Muscle of back (tissue), 11 donors: ENCODE data around the gene COMTD1. TPM values are rescaled to one million over a fixed set of nuclear protein-coding genes. Genes with fewer than 3 reads are reported as not detected.
"Not testable (repeated sequence)": the region's sequence is repeated elsewhere in the genome, so short reads cannot be mapped to it uniquely, and the experiment has no call there.

Experiments
- DNase-seq, 3 donors: peaks; one replicate each; pipeline versions ENCODE4 v3.0.0 to v3.0.0-alpha.2; 2013
- polyA plus RNA-seq, 10 donors: library from polyadenylated mRNA; unstranded; fragments of 120-200 nt; gene quantifications; one replicate each; pipeline ENCODE4 v1.2.1, GENCODE V29; 2013; ENCODE audit not compliant: insufficient read length in 10 of 10

The COMTD1 gene
- polyA plus RNA-seq, 10 donors: 2.1 to 10.4 (median 4.9) TPM

DNA sequence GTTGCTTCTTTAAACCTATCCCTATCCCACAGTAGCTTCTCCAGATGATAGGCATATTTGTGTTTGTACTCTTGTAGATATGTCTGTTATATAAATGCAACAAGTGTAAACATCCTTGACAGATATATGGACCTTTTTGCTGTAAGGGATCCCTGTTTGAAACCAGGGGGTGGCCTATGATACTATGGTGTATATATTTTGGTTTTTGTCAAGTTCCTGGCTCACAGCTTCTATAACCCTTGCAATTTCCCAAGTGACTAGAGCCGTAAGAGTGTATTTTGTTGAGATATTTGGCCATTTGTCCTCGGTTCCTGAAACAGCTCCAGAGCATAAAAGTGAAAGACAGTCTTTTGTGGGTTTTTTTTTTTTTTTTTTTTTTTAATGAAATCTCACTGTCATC lies 9.7 kb downstream of the COMTD1 start:
- DNase-seq: no peak

DNA sequence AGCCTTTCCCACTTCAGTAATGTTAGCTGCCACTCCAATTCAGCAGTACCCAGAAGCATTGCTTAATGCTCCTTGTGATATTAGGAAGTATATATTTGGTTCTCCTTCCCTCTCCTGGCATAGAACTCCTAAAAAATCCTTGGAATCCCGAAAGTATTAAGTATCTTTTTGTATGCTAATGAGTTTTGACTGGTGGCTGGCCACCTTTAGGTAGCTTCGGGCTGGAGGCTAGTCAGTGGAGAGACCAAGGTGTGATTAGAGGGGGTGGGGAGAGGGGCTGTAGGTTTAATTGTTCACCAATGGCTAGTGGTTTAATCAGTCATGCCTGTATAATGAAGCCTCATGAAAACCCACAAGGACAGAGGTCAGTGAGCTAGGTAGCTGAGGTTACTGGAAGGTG lies 12.2 kb downstream of the COMTD1 start:
- no peak for DNase-seq

DNA sequence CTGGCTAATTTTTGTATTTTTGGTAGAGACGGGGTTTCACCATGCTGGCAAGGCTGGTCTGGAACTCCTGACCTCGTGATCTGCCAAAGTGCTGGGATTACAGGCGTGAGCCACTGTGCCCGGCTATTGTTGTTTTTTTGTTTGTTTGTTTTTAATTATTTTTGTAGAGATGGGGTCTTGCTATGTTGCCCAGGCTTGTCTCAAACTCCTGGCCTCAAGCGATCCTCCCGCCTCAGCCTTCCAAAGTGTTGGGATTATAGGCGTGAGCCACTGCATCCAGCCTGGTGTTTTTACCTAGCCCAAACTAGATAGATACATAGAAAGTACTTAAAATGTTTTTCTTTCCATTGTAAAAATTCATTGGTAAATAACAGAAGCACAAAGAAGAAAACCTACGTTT lies 14.3 kb downstream of the COMTD1 start:
- not testable (repeated sequence) for DNase-seq

DNA sequence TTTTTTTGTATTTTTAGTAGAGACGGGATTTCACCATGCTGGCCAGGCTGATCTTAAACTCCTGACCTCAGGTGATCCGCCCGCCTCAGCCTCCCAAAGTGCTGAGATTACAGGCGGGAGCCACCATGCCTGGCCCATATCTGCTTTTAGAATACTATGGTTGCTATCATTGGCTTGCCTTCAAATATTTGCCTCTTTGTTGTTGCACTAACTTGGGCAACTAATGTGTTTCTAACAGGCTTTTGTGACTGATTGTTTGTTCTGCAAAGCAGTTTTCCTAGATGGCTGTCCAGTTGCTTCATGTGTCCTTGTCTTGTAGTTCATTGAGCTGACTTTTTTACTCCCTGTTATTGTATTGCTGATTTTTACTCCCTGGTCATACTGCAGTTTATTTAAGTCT lies 15.5 kb downstream of the COMTD1 start:
- no peak for DNase-seq

DNA sequence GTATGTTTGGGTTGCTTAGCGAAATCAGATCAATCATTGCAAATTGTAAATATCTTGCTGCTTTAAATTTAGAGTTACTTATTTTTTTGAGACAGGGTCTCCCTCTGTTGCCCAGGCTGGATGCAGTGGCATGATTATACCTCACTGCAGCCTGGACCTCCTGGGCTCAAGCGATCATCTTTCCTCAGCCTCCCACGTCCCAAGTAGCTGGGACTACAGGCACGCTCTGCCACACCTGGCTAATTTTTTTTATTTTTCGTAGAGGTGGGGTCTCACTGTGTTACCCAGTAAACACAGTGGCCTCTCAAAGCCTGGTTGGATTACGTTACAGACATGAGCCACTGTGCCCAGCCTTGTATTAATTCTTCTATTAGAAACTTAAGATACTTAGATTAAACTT lies 23.4 kb downstream of the COMTD1 start:
- DNase-seq: no peak

DNA sequence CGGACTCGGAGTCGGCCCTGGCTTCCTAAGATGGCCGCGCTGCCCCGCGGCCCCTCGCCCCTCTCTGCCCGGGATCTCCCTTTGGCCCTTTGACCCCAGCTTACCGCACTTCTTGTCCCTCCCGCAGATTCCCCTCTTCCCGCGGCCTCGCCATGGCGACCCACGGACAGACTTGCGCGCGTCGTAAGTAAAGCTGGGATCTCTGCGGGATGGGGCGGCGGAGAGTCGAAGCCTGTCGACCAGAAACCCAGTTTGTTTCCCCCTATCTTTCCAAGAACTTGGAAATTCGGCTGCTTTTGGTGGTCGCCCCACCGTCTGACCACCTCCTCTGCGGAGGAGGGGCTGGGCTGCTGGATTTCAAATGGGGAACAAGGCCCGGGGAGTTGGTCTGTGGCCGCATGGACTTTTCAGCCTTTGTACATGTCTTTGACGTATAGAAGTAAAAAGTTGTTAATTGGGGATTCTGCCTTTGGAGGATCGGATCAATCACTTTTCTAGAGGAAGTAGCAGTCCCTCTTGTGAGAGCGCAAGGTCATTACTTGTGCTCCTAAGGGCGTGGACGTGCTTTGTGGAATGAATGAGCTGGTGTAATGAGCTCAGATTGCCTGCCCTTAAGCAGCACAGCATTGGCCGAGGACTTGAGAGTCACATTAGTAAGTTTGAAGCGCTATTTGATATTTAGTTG lies 24.6 kb downstream of the COMTD1 start:
- DNase-seq: peak in 1 of 3 donors; percentile 92

DNA sequence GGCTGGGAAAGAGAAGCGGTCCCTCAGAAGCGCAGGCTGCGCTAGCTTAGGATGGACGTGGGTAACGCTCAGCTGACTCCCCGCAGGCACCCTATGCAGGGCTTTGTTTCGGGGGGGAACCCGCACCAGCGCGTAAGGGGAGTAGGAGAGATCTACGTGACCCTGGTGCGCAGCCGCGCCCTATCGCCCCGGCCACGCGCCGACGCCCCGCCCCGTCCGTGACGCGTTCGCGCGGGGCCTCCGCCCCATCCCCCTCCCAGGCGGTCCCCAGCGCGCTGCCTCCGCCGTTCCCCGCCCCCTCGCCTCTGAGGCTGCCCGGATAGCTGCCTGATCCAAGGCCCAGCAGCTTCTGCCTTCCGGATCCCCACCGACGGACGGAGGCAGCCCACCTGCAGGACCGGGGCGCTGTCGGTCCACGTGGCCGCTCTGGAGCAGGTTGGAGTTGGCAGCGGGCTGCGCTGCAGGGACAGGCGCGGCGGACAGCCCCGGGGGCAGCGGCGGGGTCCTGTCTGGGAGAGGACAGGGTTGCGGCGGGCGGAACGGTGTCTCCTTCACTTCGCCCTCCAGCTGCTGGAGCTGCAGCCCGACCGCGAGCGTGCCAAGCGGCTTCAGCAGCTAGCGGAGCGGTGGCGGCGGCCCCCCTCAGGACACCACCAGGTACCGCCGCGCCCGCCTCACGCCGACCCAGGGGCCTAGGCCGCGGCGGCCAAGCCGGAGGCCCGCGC lies 25.3 kb downstream of the COMTD1 start, which contains the start of gene VDAC2:
VDAC2 (plus strand) TSS at position 515 of the 725 bp plus-strand sequence. CDS start 363 bp downstream, outside the sequence.
- DNase-seq: peak; percentile 92 to 98 (median 95)

DNA sequence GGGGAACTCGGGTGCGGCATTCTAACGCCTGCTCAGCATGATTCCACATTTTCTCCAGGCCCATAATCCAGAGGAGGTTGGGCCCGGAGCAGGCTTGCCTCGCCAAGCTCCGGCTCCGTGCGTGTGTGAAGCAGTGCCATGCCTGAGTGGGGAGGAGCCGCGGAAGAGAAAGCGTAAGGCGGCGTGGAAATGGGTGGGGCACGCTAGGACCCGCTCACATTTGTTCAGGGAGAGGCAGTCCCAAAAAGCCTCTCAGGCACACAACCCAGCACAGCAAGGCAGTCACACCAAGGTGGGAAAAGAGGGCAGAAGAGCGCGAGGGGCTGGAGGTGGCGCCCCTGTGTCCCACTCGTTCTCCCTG lies 25.9 kb downstream of the COMTD1 start:
- DNase-seq: peak; percentile 66 to 95 (median 87)

DNA sequence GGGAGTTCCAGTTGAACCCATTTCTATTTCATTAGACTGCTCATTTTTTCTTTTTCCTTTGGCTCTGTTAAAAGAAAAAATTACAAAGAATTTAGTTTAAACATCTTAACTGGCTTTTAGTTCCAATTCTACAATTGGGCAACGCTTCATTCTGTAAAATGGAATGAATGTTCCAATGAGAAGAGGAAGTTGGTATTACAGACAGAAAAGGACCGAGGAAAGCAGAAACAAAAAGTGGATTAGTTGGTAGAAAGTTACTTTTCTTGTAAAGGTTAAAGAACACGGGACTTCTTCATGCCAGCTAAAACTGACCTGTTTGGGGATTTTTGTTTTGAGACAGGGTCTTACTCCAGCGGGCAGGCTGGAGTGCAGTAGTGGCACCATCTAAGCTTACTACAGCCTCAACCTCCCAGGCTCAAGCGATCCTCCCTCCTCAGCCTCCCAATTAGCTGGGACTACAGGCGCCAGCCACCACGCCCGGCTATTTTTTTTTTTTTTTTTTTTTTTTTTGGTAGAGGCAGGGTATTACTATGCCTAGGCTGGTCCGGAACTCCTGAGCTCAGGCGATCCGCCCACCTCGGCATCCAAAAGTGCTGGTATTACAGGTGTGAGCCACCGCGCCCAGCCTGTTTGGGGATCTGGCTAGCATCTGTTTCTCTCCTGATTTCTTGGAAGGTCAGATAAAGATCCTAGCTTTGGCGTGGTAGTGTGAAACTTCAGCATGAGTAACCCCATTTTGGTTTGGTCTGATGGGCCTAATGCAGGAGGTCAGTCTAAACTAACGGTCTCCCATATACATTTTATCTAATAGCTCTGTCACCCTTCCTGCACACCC lies 26.5 kb downstream of the COMTD1 start:
- DNase-seq: no peak

DNA sequence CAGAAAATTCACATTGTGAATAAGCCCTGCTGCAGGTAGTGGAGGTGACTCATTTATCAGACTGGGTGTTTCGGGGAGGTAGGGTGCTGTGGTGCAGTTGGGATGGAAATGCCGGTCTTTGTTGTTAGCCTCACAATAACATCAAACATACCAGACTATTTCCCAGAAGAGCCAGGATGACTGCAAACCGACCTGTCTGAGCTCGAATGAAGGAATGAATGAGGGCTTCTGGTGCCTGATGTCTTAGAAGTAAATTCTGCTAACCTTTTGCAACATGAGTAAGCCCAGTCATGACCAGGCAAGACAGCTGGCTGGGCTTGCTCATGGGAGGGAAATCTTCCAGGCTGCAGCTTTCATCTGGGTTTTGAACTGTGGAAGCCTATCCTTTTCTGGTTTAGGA lies 27.6 kb downstream of the COMTD1 start:
- peak; percentile 34 to 53 (median 51) for DNase-seq

DNA sequence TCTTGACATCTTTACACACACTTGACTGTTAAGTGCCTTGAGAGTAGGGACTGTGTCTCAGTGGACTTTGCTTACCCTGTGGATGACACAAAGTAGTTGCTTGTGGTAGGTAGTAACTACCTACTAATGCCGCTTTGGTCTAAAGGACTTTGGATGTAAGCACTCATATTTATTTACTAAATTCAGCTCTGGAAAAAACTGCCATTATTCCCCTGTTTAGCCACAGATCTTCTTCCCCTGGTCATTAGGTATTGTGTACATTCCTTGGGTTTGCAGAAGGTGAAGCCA lies 28.0 kb downstream of the COMTD1 start:
- no peak for DNase-seq

DNA sequence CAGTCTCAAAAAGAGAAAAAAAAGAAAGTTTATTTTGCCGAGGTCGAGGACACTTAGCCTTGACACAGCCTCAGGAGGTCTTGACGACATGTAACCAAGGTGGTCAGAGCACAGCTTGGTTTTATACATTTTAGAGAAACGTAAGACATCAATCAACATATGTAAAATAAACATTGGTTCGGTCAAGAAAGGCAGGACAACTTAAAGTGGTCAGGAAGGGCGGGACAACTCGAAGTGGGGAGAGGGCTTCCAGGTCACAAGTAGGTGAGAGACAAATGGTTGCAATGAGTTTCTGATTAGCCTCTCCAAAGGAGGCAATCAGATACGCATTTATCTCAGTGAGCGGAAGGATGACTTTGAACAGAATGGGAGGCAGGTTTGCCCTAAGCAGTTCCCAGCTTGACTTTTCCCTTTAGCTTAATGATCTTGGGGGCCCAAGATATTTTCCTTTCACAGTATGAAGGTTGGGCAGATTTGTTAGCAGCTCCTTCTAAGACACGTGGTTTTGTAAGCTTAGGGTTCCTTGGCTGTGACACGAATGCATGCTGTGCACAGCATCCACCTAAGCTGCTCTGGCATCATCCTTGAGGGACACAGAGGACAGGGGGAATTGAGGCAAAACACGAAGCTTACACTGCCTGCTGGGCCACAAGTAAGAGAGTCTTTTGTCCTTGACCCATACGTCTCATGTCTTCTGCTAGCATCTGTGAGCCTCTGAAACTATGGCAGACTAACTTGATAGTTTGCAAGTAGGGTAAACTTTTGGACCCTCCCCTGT lies 28.5 kb downstream of the COMTD1 start:
- no peak for DNase-seq

DNA sequence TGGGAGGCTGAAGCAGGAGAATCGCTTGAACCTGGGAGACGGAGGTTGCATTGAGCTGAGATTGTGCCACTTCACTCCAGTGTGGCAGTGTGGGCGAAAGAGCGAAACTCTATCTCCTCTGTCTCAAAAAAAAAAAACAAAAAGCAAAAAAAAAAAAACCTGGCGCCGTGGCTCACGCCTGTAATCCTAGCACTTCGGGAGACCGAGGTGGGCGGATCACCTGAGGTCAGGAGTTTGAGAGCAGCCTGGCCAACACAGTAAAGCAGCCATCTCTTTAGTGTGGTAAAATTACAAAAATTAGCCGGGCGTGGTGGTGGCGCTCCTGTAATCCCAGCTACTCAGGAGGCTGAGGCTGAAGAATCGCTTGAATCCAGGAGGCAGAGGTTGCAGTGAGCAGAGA lies 29.1 kb downstream of the COMTD1 start:
- not testable (repeated sequence) for DNase-seq

DNA sequence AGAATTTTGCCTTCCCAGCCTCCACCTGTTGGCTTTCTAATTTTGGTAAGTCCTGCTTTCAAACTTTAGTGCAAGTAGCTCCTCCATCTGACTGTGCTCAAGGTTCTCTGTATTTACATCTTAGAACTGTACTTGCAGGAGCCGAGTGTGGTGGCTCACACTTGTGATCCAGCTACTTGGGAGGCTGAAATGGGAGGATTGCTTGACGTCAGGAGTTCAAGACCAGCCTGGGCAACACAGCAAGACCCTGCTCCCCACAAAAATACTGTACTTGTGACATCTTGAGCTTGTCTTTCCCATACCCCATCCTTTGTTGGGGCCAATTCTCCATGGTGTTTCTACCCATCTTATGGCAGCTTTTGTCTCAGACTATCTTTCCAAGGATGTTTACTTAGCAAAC lies 29.8 kb downstream of the COMTD1 start:
- no peak for DNase-seq

DNA sequence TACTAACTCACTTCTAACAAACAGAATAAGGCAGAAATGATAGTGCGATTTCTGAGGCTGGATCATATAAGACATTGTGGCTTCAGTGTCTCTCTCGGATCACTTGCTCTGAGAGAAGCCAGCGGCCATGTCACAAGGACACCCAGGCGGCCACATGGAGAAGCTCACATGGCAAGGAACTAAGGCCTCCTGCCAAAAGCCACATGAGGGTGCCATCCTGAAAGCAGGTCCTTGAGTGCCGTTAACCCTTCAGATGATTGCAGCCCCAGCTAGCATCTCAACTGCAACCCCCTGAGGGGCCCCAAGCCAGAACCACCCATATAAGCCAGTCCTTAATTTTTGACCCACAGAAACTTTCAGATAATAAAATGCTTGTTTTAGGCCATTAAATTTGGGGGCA lies 32.0 kb downstream of the COMTD1 start:
- DNase-seq: no peak

DNA sequence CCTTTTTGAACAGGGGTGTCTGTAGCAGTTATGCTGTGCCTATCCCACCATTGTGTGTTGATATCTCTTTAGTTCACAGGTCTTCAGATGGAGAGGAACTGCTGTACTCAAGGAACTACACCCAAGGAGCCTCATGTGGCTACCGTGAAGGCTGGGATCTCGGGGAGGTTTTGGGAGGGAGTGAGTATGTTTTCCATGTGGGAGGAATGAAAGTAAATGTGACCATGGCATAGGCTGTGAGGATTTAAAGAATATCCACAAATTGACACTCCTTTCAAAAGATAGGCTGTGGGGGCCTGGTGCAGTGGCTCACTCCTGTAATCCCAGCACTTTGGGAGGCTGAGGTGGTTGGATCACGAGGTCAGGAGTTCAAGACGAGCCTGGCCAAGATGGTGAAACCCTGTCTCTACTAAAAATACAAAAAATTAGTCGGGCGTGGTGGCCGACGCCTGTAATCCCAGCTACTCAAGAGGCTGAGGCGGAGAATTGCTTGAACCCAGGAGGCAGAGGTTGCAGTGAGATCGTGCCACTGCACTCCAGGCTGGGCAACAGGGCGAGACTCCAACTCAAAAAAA lies 32.6 kb downstream of the COMTD1 start:
- not testable (repeated sequence) for DNase-seq

DNA sequence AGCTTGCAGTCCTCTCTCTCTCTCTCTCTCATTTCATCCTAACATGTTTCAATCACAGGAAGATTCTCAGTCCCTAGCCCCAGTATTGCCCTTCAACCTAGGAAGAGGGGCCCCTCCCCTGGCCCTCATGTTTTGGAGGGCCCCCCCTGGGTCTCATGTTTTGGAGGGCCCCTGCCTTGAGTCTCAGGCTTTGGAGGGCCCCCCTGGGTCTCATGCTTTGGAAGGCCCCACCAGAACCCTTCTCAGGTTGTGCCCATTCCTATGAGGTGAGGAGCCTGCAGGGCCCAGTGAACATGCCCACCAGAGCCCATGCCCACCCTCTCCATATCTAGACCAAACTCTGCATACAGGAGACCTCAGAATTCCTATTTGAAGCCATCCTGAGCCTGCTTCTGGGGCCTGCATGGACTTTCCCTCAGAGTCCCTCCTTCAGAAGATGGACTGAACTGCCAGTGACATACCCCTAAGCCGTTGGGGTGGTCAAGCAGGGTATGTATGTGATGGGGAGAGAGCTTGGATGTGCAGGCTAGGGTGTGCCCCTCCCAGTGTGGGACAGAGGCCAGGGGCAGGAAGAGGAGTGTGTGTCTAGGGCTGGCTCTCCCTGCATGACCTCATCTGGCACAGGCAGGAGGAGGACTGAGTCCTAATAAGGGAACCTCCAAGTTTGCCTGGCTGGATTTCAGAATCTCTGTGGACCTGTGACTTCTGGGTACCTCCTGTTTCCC lies 33.3 kb downstream of the COMTD1 start:
- DNase-seq: peak in 2 of 3 donors; percentile 22 to 26

DNA sequence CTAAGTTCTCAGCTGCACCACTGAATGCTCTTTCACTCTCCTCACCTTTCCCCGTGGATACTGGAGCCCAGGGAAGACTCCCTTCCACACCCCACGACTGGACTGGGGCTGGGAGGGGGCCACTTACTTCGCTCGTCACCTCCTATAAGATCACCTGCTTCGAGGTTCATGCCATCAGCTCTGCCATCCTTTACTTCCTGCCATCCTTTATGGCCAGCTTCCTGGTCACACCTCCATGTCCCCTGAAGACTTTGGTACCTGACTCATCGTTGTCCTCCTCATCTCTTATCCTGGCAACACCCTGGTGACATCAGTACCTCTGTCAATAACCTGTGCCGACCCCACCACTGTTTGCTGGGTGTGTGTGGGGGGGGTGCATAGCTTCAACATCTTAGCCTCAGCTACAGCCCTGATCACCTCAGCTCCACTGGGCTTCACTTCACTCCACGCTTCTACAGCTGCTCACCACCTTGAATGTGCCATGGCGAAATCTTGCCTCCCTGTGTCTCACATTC lies 33.9 kb downstream of the COMTD1 start:
- DNase-seq: no peak

DNA sequence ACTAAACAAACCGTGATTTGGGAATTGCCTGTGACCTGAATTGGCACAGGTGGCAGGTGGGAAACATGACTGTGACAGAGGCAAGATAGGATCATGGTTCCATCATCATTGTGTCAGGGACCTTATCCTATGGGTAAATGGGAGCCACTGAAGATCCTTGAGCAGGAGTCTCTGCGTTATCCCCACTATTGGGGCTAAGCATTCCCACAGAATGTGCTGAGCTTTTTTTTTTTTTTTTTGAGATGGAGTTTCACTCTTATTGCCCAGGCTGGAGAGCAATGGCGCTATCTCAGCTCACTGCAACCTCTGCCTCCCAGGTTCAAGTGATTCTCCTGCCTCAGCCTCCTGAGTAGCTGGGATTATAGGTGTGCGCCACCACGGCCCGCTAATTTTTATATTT lies 35.8 kb downstream of the COMTD1 start:
- not testable (repeated sequence) for DNase-seq

DNA sequence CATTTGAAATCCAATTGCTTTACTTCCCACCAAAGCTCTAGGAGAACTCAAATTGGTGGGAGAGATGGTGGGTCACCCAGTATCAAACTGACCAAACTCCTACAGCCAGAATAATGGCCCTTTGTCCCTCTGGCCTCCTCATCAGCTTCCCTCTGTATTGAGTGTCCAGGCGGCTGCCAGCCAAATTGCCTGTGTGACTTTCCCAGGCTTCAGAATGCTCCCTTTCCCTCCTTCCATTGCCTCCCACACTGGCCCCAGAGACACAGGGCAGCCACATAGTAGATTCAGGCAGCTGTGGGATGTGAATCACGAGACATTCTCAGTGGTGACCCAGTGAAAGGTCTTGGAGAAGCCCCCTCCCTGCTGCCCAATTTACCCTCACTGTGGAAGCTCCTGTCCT lies 37.9 kb downstream of the COMTD1 start:
- DNase-seq: no peak

DNA sequence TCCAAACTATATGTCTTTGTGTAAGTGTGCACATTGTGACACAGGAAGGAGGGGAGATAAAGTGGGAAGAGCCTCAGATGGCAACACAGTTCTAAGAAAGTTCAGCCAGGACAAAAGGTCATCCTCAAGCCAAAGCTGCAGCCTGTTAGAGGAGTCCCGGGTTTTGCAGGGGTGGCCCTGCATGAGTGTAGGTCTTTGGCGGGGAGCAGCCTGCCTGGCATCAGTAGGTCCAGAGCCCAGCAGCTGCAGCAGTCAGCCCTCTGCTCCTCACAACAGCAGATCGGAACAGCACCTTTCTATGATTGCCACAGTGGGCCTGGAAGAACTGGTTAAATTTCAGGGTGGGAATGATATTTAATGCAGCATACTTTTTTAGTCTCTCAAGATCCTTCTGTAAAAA lies 38.7 kb downstream of the COMTD1 start:
- DNase-seq: no peak
